Stomach (tissue), 4 donors: ENCODE measurements around the gene ACE2.

ENCODE experiments used
- CTCF ChIP-seq, 7 experiments: fragments of 450-650 bp in 4 of 7; fragments of 200-600 bp in 3 of 7; sonication (generic) in 3 of 7; IDR thresholded peaks; one replicate each; pipeline ENCODE4 v1.5.1; 2016 to 2019; ENCODE audit warnings: antibody characterized with exemption in 7 of 7, control low read depth in 2 of 7, mild to moderate bottlenecking in 1 of 7
- EP300 ChIP-seq: sonication (generic); formaldehyde crosslinking; IDR thresholded peaks from one replicate; pipeline ENCODE4 v1.6.1; 2017; ENCODE audit warnings: antibody characterized with exemption
- POLR2A ChIP-seq, 4 donors: fragments of 450-650 bp; IDR thresholded peaks; one replicate each; pipeline ENCODE4 v1.6.1; 2016; ENCODE audit warnings: antibody characterized with exemption in 4 of 4, control low read depth in 2 of 4, mild to moderate bottlenecking in 1 of 4, moderate library complexity in 1 of 4

DNA sequence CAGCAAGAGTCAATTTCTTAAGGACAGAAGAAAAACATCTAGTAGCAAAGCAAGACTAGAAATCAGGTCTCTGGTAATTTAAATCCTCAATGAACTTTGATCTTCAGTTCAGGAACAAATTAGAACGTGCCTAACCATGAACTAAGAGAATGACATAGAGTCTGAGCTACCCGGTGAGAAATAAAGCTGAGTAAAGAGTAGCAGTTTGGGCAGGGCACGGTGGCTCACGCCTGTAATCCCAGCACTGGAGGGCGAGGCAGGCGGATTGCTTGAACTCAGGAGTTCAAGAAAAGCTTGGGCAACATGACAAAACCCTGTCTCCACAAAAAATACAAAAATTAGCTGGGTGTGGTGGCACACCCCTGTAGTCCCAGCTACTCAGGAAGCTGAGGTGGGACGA is 37.7 kb downstream of the ACE2 start:
- TF ChIP-seq POLR2A (IDR thresholded peaks at IDR 0.05): no peak
- no peak for TF ChIP-seq EP300
- no peak for TF ChIP-seq CTCF (IDR thresholded peaks at IDR 0.05)
